Effector CD8-positive, alpha-beta T cell (primary cell): ENCODE data around the gene KCNK15.
"Not testable (repeated sequence)": the region's sequence is repeated elsewhere in the genome, so short reads cannot be mapped to it uniquely, and the experiment has no call there.

ENCODE experiments used
- DNase-seq: peaks from one replicate; lab custom pipeline; 2025; lab: John Stamatoyannopoulos, UW
- total RNA-seq, 4 experiments: gene quantifications; one replicate each; lab custom pipeline; 2026; lab: John Stamatoyannopoulos, UW

KCNK15 gene
- 0 to 1.2 (median 0) reads per million in 4 experiments for total RNA-seq

DNA sequence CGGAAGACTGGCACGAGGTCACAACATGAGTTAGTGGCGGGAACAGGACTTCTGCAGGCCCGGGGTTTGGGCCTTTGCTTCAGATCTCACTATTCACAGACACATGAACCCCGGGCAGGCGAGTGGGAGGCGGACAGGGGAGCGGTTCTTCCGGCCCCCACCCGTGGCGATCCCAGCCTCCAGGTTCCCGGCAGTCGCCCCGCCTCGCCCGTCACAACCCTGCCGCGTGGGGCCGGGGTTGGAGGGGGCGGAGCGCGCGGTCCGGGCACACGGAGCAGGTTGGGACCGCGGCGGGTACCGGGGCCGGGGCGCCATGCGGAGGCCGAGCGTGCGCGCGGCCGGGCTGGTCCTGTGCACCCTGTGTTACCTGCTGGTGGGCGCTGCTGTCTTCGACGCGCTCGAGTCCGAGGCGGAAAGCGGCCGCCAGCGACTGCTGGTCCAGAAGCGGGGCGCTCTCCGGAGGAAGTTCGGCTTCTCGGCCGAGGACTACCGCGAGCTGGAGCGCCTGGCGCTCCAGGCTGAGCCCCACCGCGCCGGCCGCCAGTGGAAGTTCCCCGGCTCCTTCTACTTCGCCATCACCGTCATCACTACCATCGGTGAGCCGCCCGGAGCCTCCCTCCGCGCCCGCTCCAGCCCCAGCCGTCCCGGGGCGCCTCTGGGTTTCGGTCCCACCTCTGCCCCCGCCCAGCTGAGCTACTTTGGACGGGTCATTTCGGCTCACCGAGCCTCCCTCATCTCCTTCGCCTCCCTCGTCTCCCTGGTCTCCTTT is at the start of gene KCNK15:
TSS of gene KCNK15 (plus strand) at position 268 of the 769 bp plus-strand sequence. CDS start at position 314, 46 bp downstream.
- no peak for DNase-seq

DNA sequence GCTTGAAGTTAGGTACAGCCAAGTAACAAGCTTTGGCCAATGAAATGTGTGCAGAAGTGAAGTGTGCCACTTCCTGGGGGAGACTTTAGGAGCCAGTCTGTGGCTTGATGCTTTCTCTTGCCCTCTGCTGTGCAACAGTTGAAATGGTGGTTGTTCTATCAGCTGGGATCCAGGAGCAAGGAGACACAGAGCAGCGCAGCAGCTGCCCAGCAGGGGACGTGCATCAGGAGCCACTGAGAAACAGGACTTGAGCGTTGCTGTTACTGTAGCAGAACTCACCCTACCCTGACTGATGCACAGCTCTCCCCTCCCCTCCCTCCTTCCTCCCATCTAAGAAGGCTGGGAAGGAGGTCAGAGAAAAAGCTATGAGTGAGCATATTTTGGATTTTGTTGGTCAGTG is 49.4 kb upstream of the KCNK15 start:
- DNase-seq = no peak

DNA sequence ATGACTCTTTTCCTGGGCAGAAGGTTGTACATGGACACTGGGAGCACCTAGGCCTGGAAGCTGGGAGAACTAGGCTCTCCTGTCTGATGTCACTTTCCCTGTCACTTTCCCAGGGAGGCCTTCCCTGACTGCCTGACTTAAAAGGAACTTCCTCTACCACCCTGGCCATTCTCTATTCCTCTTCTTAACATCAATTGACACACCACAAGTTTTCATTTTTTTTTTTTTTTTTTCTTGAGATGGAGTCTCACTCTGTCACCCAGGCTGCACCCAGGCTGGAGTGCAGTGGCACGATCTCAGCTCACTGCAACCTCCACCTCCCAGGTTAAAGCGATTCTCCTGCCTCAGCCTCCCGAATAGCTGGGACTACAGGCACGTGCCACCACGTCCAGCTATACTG is 48.6 kb upstream of the KCNK15 start:
- DNase-seq = not testable (repeated sequence)

DNA sequence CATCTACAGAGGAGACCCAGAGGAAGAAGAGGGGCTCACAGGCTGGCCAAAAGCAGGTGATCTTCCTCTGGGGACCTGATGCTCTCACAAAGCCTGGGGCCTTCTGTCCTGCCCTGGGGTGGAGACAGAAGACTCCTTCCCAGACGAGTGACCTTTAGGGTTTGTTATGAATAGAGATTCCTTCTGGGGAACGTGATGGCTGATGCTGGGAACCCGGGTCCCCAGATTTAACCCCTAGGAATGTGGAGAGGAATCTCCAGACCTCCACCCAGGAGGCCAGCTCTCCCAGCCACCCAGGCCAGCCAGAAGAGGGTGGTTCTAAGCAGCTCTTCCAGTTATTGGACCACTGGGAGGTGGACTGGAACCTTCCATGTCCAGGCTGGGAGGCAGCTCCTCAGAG is 47.3 kb upstream of the KCNK15 start:
- no peak for DNase-seq

DNA sequence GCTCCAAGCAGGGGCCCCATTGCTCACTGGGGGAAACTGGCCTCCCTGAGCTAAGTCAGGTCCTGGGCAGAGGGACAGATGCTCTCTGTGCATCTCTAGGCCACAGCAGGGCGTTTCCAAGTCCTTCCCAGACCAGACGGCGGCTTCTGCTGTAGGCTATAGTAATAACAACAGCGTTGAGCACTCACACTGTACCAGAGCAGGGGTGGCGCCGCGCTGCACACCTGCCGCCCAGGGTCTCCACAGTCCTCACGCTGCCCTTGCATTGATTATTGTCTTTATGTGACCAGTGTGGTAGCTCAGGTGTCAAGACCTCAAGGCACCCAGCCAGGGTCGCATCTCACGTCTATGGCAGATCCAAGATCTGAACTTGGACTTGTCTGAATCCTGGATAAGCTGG is 45.4 kb upstream of the KCNK15 start:
- no peak for DNase-seq

DNA sequence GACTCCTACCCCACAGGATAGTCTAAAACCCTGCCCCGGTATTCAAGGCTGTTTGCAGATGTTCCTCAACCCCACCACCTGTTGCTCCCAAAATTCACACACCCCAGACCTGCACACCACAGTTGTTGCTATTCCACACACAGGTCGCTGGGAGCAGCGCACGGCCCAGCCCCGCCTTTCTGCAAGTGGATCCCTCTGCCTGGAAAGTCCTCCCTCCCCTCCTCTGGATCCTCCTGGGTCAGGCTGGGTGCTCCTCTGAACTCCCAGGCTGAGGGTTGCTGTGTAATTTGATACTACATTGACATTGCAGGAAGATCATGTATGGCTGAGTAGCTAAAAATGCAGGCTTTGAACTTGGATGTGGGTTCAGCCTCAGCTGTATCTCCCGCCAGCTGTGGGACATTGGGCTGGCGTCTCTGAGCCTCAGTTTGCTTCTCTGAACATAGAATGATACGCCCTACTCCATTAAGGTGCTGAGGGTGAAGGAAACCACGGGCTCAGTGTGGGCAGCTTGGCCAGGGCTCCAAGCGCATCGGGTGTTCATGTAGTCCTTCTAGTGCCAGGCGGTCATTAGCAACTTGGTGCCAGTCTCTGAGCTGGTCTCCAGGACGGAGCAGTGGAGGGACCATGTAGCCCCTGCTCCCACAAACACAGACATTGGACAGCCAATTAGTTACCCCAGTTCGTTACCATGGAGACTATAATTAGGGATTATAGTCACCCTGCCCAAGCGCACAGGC is 44.4 kb upstream of the KCNK15 start:
- DNase-seq = no peak

DNA sequence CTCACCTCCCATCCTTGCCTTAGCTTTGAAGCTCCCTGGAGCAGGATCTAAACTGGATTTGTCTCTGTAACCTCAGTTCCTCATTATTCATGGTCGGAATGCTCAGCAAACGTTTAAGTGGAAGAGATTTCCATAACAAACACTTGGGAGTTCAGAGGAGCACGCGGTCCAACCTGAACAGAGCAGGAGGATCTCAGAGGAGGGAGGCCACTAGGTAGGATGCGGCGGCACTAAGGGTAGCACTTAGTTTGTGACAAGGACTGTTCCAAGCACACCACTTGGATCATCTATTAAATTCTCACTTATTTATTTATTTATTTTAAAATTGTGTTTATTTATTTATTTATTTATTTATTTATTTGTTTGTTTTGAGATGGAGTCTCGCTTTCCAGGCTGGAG is 43.8 kb upstream of the KCNK15 start:
- no peak for DNase-seq

DNA sequence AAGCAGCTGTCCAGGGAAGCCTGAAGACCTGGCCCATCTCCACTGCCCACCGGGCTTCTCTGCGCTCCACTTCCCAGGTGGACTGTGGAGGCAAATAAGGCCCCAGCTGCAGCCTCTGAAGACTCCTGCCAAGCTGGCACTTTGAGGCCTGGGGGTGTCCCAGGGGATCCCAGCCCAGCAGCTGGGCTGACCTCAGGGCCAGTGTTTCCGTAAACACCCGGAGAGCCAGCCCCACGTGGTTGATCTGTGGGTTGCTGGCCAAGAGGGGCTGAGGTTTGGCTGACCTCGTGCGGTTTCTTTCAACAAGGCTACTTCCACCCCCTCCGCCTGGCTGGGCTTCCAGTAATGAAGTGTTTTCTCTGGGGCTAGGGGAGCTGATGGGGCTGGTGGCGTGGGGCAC is 42.9 kb upstream of the KCNK15 start:
- DNase-seq = no peak

DNA sequence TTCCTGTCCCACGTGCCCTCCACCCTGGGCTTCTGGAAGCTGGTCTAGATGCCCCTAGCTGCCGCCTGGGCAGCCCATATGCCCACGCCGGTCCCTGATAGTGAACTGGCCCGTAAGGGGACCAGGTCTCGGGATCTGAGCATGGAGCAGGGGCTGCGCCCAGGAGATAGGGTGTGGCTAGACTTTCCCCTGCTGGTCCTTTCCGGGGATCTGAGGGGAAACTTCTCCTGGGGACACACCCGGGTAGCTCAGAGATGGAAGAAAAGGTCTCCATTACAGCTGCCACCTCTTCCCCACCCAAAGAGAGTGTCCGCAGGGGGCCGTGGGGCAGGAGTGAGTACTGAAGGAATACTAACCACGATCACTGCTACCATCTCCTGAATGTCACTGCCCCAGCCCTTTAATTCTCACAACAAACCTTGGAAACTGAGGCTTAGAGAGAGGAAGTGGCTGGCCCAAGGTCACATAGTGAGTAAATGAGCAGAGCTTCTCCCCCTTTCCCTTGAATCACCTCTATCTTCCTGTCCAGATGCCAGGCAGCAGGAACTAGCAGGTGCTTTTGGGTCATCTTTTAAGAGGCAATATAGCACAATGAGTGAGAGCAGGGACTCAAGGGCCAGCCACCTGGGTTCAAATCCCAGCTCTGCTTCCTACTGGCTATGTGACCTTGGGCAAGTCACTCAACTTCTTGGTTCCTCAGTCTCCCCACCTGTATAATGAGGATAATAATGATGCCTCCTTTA is 42.3 kb upstream of the KCNK15 start:
- DNase-seq = no peak

DNA sequence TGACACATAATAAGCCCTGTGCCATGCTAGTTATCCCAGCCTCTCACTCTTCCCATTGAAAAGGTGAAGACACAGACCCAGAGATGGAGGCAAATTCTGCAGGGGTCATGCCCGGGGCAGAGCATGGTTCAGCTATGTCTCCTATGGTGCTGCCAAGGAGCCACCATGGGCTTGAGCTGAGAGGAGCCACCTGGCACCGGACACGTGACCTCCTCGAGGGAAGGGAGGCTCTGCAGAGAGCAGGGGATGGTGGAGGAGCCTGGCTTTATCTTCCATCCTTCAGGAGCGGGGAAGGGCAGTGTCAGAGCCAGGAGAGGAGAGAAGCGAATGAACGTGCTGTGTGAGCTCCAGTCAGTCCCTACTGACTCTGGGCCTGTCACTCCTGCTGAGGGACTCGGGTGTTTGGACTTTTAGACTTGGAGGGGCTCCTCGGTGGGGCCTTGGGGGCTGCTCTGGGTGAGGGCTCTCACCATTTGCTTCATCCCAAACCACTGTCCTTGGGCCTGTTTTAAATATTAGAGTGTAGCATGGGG is 41.6 kb upstream of the KCNK15 start:
- DNase-seq = no peak

DNA sequence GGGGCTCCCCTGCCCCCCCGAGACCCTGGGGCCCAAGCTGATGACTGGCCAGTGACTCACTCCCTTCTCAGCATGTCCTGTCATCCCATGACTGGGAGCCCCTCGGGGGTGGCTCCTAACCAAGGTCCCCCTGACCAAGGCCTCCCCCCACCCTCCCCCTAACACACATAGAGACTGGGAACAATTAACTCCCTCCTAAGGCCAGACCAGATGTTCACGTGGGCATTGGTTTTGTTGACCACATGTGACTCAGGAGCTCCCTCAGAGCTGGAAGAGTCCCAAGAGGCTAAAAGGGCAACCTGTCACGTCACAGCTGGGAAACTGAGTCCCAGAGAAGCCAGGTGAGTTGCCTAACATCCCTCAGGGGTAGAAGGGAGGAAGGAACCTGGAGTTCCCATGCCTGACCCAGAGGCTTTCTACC is 41.1 kb upstream of the KCNK15 start:
- no peak for DNase-seq

DNA sequence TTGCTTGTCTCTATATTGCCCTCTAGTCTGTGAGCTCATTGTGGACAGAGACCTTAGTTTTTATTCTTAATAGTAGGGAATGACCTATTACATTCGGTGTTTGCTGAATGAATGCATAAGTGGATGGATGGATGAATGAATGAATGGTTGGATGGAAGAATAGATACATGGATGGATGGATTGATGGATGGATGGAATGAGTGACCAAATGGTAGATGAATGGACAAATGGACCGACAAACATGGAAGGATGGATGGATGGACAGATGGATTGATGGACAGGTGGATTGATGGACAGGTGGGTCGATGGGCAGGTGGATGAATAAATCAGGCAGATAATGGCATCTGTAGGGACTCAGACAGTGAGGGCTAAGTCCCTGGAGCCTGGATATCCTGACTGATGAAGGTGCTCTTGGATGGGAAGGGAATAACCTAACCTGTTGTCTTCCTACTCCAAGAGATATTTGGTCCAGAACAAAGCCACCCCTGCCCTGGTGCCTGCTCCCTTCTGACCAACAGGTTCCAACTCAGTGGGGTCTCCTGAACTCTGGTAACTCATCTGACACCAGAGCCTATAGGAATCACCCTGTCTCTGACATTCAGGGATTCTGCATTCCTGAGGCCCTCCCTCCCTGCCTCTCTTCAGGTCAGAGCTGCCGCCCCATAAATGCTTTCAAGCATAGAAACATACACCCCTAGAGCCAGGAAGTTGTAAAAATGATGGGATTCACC is 40.1 kb upstream of the KCNK15 start:
- DNase-seq = no peak

DNA sequence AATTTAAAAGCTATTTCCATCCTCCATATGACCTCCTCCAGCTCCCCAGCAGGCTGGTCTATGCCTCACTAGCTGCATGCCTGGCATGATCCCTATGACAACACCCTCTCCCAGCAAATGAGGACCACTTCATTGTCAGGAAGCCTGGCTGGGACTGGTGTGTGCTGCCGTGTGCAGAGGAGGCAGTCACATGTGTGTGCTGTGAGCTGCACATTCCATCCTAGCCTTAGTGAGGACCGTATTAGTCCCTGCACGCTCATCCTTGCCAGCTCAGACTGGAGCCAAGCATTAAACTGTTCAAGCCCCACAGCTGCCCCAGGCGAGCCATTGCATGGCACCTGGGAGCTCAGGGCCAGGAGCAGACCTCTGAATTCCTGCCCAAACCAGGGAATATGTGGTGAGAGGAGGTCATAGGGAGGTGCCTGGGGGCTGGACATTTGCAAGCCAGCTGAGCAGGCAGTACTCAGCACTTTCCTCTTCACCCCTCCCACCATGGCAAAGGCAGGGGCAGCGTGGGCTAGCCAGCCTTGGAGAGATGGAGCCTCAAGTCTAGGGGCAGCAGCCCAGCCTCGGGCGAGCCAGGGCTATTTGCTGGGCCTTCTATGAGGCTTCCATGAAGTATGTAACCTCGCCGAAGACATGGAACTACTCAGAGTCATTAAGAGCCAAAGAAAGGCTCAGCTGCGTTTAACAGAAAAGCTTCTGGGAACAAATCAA is 39.2 kb upstream of the KCNK15 start:
- no peak for DNase-seq

DNA sequence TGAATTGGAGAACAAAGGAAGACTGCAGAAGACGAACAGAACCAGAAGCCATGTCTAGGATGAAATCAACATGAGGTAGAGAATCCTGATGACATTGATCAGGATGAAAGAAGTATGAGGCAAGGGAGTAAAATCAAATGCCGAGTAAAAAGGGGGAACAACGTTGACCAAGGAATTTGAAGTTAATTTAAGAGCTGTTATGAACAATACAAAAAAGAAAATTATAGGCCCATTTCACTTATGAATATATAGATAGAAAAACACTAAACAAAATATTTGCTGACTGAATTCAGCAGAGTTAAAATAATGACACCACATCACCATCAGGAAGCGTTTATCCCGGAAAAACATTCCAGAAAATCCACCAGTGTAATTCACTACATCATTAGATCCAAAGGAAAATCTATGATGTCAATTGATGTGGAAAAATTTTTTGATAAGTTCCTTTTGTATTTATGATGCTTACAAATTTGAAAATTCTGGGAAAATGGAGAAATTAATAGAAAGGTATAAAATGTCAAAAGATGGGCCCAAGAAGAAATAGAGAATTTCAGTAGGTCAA is 38.6 kb upstream of the KCNK15 start:
- DNase-seq = no peak

DNA sequence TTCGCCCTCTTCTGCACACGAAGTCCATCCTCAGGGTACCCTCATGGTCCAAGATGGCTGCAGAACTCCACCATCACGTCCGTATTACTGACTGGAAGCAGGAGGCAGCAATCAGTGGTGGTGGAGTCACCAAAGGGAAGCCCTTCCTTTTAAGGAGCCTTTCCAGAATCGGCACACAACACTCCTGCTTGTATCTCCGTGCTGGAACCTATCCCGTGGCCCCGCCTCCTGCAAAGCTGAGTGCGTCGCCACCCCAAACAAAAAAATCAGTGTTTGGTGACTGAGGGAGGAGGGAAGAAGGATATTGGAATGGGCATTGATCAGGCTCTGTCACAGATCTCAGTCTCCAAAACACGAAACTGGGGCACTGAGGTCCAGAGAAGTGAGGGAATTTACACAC is 36.3 kb upstream of the KCNK15 start:
- DNase-seq = no peak

DNA sequence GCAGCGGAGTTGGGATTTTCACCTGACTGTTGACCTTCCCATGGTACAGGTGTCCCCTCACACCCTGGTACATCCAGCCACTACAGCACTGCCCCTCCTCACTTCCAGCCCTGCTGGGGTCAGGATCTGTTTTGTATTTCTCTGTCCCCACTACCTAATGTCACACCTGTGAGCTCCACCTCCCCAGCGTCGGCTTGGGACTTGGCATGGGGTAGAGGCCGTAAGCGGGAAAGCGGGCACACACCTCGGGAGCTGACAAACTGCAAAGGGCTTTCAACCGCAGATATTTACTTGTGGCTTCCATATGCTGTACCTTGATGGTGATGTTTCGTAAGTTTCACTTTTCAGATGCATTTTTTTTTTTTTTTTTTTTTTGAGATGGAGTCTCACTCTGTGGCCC is 35.9 kb upstream of the KCNK15 start:
- DNase-seq = no peak

DNA sequence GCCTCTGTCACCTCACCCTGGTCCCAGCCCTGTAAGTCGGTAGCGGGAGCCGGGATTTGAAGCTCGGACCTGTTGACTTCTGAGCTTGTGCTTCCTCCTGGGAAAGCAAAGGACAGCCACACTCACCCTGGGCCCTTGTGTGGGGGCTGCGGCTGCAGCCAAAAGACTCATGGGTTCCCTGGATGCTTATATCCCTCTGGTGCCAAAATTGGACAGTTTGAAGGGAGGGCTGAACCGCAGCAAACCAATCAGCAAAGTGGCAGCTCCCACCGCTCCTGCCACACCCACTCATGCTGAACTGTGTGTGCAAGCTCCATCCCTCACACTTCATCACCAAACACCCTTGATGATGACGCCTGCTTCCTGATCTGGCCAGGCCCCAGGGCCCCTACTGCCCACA is 34.4 kb upstream of the KCNK15 start:
- no peak for DNase-seq

DNA sequence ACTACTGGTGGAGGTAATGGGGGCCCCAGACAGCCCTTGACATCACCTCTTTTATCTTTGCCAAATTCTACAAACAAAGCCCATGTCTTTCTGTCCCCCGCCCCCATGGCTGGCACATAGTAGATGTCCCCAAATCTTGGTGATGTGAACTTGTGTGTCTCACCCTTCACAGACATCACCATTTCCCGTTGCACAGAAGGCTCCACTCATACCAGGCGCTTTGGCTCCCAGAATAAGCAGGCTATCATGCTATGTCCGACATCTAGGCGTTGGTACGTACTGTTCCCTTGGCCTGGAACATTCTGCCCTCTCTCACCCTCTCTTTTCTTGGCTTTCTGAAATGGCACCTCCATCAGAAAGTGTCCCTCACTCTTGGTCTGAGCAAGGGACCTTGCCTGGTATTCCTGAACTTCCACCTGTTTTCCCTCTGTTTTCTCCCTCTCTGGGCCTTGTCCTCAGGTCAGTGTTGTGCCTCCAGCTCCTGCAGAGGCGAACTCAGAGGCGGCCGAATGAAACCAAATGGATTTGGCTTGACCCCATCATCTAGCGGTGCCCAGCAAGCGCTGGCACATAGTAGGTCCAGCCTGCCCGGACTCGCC is 31.5 kb upstream of the KCNK15 start:
- no peak for DNase-seq

DNA sequence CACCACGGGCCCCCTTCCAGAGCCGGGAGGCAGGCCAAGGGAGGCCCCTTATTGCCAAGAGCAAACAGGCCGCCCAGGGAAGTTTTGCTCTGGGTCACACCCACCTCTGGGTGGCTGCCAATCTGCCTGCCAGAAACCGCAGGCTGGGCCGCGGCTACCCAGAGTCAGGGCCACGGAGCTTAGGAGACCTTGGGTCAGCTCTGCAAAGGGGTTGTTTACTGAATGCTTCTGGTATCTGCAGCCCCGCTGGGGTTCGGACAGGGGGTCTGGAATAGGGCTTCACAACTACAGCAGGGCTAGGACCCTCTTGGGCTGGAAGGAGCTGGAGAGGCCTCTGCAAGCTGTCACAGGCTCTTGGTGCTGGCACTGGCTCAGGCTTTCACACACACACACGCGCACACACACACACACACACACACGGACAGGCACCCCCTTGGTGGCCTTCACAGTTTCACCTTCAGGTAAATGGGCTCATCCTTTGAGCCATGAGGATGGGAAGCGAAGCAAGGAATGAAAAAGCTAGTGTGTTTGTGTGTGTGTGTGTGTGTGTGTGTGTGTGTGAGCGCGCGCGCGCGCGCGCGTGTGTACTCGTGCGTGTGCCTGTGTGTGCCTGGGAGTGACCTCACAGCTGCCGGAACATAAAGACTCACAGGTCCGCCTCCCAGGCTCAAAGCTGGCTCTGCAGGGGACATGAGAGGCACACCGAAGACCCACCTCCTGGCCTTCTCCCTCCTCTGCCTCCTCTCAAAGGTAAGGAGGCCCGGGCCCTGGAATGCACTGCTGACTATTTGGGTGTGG is 30.8 kb upstream of the KCNK15 start, which contains the start of gene CCN5:
TSS of gene CCN5 (plus strand) at position 669 of the 798 bp plus-strand sequence. CDS start at position 691, 22 bp downstream.
- no peak for DNase-seq
